Mesendoderm (in vitro differentiated cells): Measurements from ENCODE around the gene MOCOS.

Experiments
- DNase-seq: peaks from one replicate; pipeline ENCODE4 v3.0.0; 2013
- H2AK5ac ChIP-seq: 2 replicates; pipeline ENCODE4 v1.6.1; 2013; ENCODE audit warnings: low read length, inconsistent platforms
- H2BK120ac ChIP-seq: 2 replicates; pipeline ENCODE4 v1.6.1; 2013; ENCODE audit warnings: low read depth, mild to moderate bottlenecking, low read length, moderate library complexity, mixed read lengths
- H2BK15ac ChIP-seq: replicated peaks from 2 replicates; pipeline ENCODE4 v1.6.1; 2013; ENCODE audit warnings: low read depth, mild to moderate bottlenecking, moderate library complexity
- H2BK5ac ChIP-seq: 2 replicates; pipeline ENCODE4 v1.6.1; 2013; ENCODE audit warnings: low read length, inconsistent platforms
- H3K18ac ChIP-seq: 2 replicates; pipeline ENCODE4 v1.6.1; 2013; ENCODE audit warnings: mild to moderate bottlenecking, low read length, mixed read lengths
- H3K23ac ChIP-seq: one replicate; pipeline ENCODE4 v1.6.1; 2013; ENCODE audit warnings: low read length
- H3K27ac ChIP-seq: 2 replicates; pipeline ENCODE4 v1.5.1; 2013; ENCODE audit warnings: low read depth, mild to moderate bottlenecking, inconsistent platforms, low read length, moderate library complexity
- H3K27me3 ChIP-seq: 2 replicates; pipeline ENCODE4 v1.6.1; 2013; ENCODE audit warnings: low read length, control low read depth, mild to moderate bottlenecking, inconsistent platforms; ENCODE audit not compliant: insufficient read depth, poor library complexity
- H3K36me3 ChIP-seq: 2 replicates; pipeline ENCODE4 v1.6.1; 2013; ENCODE audit warnings: low read length, inconsistent platforms; ENCODE audit not compliant: control insufficient read depth, insufficient read depth
- H3K4ac ChIP-seq: one replicate; pipeline ENCODE4 v1.6.1; 2013; ENCODE audit warnings: low read depth, mild to moderate bottlenecking, low read length, moderate library complexity
- H3K4me1 ChIP-seq: 2 replicates; pipeline ENCODE4 v1.6.1; 2013; ENCODE audit warnings: low read depth, low read length, inconsistent platforms; ENCODE audit not compliant: control insufficient read depth
- H3K4me2 ChIP-seq: 2 replicates; pipeline ENCODE4 v1.6.1; 2013; ENCODE audit warnings: low read length
- H3K4me3 ChIP-seq: 2 replicates; pipeline ENCODE4 v1.5.1; 2013; ENCODE audit warnings: mild to moderate bottlenecking, low read length
- H3K56ac ChIP-seq: one replicate; pipeline ENCODE4 v1.6.1; 2013; ENCODE audit warnings: low read length
- H3K79me1 ChIP-seq: 2 replicates; pipeline ENCODE4 v1.6.1; 2013; ENCODE audit warnings: low read length, inconsistent platforms
- H3K79me2 ChIP-seq: 2 replicates; pipeline ENCODE4 v1.6.1; 2013; ENCODE audit warnings: mild to moderate bottlenecking, low read length; ENCODE audit not compliant: control insufficient read depth, insufficient read depth
- H3K9ac ChIP-seq: 2 replicates; pipeline ENCODE4 v1.6.1; 2013; ENCODE audit warnings: low read length, inconsistent platforms
- H4K5ac ChIP-seq: one replicate; pipeline ENCODE4 v1.6.1; 2013; ENCODE audit warnings: low read length
- H4K8ac ChIP-seq: one replicate; pipeline ENCODE4 v1.6.1; 2013; ENCODE audit warnings: low read depth, mild to moderate bottlenecking, control low read depth, low read length, moderate library complexity
- WGBS: extraction: QIAGEN DNeasy Blood & Tissue Kit; methylation state at CpG from one replicate; pipeline ENCODE4 v1.1.7; 2013; ENCODE audit warnings: low lambda C conversion rate, missing lambda C conversion rate; ENCODE audit not compliant: insufficient coverage; ENCODE audit errors: extremely low coverage; 5-methylcytosine and 5-hydroxymethylcytosine counted together

MOCOS gene

GRCh38 chr18:36269157-36269556, 81.9 kb downstream of the MOCOS start:
- Histone ChIP-seq H3K79me2 (no peaks in the 10 kb centered on the region), H3K9ac (no peak overlapping the region), H3K27me3 (no peaks in the 10 kb centered on the region), H3K56ac (no peak overlapping the region), H3K4ac (no peak overlapping the region), H3K27ac (no peak overlapping the region), H3K23ac (no peak overlapping the region), H3K36me3 (no peaks in the 10 kb centered on the region), H4K5ac (no peak overlapping the region), H3K4me3 (no peak overlapping the region), H4K8ac (no peak overlapping the region), H3K18ac (no peak overlapping the region), H3K4me2 (no peak overlapping the region), H3K4me1 (no peaks in the 10 kb centered on the region), H2AK5ac (no peak overlapping the region), H2BK120ac (no peak overlapping the region), H2BK15ac (no peak overlapping the region), H3K79me1 (no peaks in the 10 kb centered on the region), H2BK5ac (no peak overlapping the region)
- WGBS, result no CpG with 5 or more reads among the region's 4 CpGs
- no peak for DNase-seq

GRCh38 chr18:36271153-36271552, 83.9 kb downstream of the MOCOS start:
- Histone ChIP-seq H2BK5ac (no peak overlapping the region), H4K8ac (no peak overlapping the region), H3K4me1 (no peaks in the 10 kb centered on the region), H2AK5ac (no peak overlapping the region), H3K4me3 (no peak overlapping the region), H3K56ac (no peak overlapping the region), H3K79me2 (no peaks in the 10 kb centered on the region), H3K9ac (no peak overlapping the region), H3K18ac (no peak overlapping the region), H3K79me1 (no peaks in the 10 kb centered on the region), H3K36me3 (no peaks in the 10 kb centered on the region), H3K23ac (no peak overlapping the region), H2BK15ac (no peak overlapping the region), H3K27me3 (no peaks in the 10 kb centered on the region), H3K27ac (no peak overlapping the region), H3K4ac (no peak overlapping the region), H2BK120ac (no peak overlapping the region), H4K5ac (no peak overlapping the region), H3K4me2 (no peak overlapping the region)
- DNase-seq, result no peak

GRCh38 chr18:36273347-36273746, 86.0 kb downstream of the MOCOS start:
- Histone ChIP-seq H3K56ac (no peak overlapping the region), H3K4me1 (no peaks in the 10 kb centered on the region), H3K9ac (no peak overlapping the region), H2BK120ac (no peak overlapping the region), H4K8ac (no peak overlapping the region), H3K4me2 (no peak overlapping the region), H3K27me3 (no peaks in the 10 kb centered on the region), H2BK5ac (no peak overlapping the region), H2BK15ac (no peak overlapping the region), H3K23ac (no peak overlapping the region), H2AK5ac (no peak overlapping the region), H3K4ac (no peak overlapping the region), H3K79me2 (no peaks in the 10 kb centered on the region), H3K4me3 (no peak overlapping the region), H3K79me1 (no peaks in the 10 kb centered on the region), H4K5ac (no peak overlapping the region), H3K27ac (no peak overlapping the region), H3K36me3 (no peaks in the 10 kb centered on the region), H3K18ac (no peak overlapping the region)
- WGBS, result no CpG with 5 or more reads among the region's 8 CpGs
- DNase-seq, result no peak

GRCh38 chr18:36274083-36274715, 86.9 kb downstream of the MOCOS start:
- no peak overlapping the region for H4K5ac ChIP-seq
- no peak overlapping the region for H3K23ac ChIP-seq
- no peak overlapping the region for H2BK15ac ChIP-seq
- no peak overlapping the region for H2AK5ac ChIP-seq
- H2BK120ac ChIP-seq, result no peak overlapping the region
- no peaks in the 10 kb centered on the region for H3K79me2 ChIP-seq
- no peaks in the 10 kb centered on the region for H3K79me1 ChIP-seq
- no peak for DNase-seq
- no peak overlapping the region for H3K27ac ChIP-seq
- no peak overlapping the region for H3K4me2 ChIP-seq
- H3K4ac ChIP-seq, result no peak overlapping the region
- no peak overlapping the region for H3K56ac ChIP-seq
- H3K36me3 ChIP-seq, result no peaks in the 10 kb centered on the region
- H3K18ac ChIP-seq, result no peak overlapping the region
- no peaks in the 10 kb centered on the region for H3K4me1 ChIP-seq
- H4K8ac ChIP-seq, result no peak overlapping the region
- no peak overlapping the region for H3K9ac ChIP-seq
- no peak overlapping the region for H2BK5ac ChIP-seq
- no peak overlapping the region for H3K4me3 ChIP-seq
- no peaks in the 10 kb centered on the region for H3K27me3 ChIP-seq
- WGBS, result no CpG with 5 or more reads among the region's 8 CpGs

- Histone ChIP-seq H3K27ac (no peak overlapping the region), H2BK120ac (no peak overlapping the region), H3K18ac (no peak overlapping the region), H3K79me2 (no peaks in the 10 kb centered on the region), H3K23ac (no peak overlapping the region), H3K4me3 (no peak overlapping the region), H2BK5ac (no peak overlapping the region), H2AK5ac (no peak overlapping the region), H2BK15ac (no peak overlapping the region), H3K4me2 (no peak overlapping the region), H3K36me3 (no peaks in the 10 kb centered on the region), H3K79me1 (no peaks in the 10 kb centered on the region), H4K5ac (no peak overlapping the region), H3K4ac (no peak overlapping the region), H3K56ac (no peak overlapping the region), H3K9ac (no peak overlapping the region), H3K27me3 (no peaks in the 10 kb centered on the region), H3K4me1 (no peaks in the 10 kb centered on the region), H4K8ac (no peak overlapping the region)
- DNase-seq, result no peak
- no CpG with 5 or more reads among the region's 1 CpG for WGBS
Observed at GRCh38 chr18:36275561-36275960, 88.3 kb downstream of the MOCOS start.

- Histone ChIP-seq H2BK5ac (no peak overlapping the region), H3K4me3 (no peak overlapping the region), H3K9ac (no peak overlapping the region), H4K5ac (no peak overlapping the region), H4K8ac (no peak overlapping the region), H3K36me3 (no peaks in the 10 kb centered on the region), H3K18ac (no peak overlapping the region), H2AK5ac (no peak overlapping the region), H3K4me2 (no peak overlapping the region), H3K4me1 (no peaks in the 10 kb centered on the region), H3K23ac (no peak overlapping the region), H3K27me3 (no peaks in the 10 kb centered on the region), H3K56ac (no peak overlapping the region), H3K27ac (no peak overlapping the region), H3K79me2 (no peaks in the 10 kb centered on the region), H2BK120ac (no peak overlapping the region), H3K4ac (no peak overlapping the region), H3K79me1 (no peaks in the 10 kb centered on the region), H2BK15ac (no peak overlapping the region)
- no peak for DNase-seq
- WGBS, result no CpG with 5 or more reads among the region's 3 CpGs
Observed at GRCh38 chr18:36279001-36279400, 91.7 kb downstream of the MOCOS start.
